LoVo (cell line): ENCODE measurements around the gene LSG1.
A peak's percentile ranks its signal among the peaks of the same experiment; 100 is the strongest.
"Not testable (repeated sequence)": the region's sequence is repeated elsewhere in the genome, so short reads cannot be mapped to it uniquely, and the experiment has no call there.

ENCODE experiments used
- DNase-seq: peaks from one replicate; pipeline ENCODE4 v3.0.0-alpha.2; 2016; ENCODE audit warnings: low spot score

The LSG1 gene

DNA sequence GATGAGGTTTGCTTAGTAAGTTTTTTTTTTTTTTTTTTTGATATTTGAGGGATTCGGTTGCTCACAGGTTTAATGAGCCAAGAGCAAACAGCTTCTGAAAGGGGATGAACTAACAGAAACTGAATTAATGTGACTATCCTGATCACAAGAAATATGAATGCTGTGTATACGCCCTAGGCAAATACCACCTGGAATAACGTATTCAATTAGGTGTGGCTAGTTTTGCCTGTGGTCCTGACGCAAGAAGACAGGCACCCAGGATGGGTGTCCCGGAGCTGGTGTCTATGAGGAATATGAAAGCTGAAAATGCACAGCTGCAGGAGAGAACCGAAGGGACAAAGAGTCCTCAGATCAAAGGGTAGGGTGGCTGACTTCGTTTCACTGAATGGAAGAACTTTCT is 14.6 kb downstream of the LSG1 start:
- no peak for DNase-seq

DNA sequence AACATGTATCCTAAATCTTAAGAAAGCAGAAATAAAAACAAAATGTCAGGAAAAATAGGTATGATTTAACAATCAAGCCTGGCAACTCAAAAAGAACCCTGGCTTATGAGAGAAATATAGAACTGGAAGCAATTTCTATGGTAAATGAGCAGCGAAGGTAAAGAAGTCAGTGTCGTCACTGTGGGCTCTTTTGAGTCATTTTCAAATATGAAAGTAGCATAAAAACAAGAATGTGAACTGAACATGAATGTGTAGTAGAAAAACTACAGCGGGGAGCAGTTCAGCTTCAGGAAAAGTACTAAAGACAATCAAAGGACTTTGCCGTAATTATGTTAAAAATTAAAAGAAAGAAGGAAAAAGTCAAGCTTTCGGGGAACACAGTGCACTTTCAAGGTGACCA is 17.5 kb downstream of the LSG1 start:
- DNase-seq: no peak

DNA sequence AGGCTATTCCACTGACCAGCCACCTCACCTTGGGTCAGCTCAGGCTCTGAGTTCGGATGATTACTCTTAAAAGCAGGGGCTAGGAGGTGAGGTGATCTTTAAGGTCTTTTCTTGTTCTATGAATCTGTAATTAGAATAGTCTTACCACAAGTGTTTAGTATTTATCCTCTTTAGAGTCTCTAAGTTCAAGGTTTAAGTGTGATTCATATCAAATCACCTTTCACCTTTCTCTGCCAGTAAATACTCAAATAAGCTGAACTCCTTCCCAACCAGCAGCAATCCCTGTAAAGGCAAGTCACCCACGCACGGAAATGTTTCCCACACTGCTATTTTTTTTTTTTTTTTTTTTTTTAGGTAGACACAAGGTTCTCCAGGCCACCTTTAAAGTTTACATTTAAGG is 24.2 kb downstream of the LSG1 start:
- DNase-seq: no peak

DNA sequence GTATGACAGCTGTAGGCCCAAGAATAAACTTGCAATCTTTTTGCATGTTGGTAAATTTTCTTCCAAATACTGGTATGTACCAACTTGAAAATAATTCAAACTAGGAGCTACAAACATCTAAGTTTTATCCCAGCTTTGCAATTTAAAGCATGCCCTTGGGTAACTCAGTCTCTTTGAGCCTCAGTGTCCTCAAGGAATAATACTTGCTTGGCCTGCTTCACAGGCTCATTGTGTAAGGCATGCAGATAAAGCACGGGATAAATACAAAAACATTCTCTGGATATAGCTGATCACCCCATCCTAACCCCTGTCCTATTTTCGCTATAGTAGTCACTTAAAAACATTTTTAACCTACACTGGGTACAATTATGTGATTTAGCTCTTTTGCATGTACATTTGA is 29.2 kb downstream of the LSG1 start:
- no peak for DNase-seq

DNA sequence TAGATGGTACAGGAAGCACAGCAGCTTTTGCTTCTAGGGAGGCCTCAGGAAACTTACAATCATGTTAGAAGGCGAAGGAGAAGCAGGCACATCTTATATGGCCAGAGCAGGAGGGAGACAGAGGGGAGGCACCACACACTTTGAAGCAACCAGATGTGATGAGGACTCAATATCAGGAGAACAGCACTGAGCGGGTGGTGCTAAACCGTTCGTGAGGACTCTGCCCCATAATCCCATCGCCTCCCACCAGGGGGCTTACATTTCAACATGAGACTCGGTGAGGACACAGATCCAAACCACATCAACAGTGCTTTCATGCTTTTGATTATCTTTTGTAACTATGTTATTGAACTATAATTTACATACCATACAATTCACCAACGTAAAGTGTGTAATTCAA is 31.2 kb downstream of the LSG1 start:
- no peak for DNase-seq

DNA sequence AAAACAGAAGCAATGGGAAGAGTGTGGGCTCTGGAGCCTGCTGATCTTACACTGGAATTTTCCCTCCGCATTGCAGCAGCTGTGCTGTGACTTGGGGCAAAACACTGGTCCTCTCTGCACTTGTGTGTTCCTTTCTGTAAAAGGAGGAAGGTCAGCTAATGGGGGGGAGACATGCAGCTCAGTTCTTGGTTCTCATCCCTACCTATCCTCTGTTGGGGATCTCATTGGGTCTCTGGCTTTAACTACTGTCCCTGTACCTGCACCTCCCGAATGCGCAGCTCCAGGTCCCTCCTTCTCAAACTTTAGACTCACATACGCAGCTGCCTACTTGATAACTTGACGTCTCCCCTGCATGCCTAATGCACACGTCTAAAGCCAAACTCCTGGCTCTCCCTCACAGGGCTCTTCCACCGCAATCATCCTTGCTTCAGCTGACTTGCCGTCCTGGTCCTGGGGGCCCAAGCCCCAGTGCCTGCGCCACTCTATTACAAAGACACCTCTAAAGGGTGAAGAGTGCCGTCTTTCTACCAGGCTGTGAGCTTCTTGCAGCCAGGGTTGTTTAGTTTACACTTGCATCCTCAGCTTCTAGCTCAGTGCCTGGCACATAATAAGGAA is 32.9 kb downstream of the LSG1 start:
- DNase-seq: no peak

DNA sequence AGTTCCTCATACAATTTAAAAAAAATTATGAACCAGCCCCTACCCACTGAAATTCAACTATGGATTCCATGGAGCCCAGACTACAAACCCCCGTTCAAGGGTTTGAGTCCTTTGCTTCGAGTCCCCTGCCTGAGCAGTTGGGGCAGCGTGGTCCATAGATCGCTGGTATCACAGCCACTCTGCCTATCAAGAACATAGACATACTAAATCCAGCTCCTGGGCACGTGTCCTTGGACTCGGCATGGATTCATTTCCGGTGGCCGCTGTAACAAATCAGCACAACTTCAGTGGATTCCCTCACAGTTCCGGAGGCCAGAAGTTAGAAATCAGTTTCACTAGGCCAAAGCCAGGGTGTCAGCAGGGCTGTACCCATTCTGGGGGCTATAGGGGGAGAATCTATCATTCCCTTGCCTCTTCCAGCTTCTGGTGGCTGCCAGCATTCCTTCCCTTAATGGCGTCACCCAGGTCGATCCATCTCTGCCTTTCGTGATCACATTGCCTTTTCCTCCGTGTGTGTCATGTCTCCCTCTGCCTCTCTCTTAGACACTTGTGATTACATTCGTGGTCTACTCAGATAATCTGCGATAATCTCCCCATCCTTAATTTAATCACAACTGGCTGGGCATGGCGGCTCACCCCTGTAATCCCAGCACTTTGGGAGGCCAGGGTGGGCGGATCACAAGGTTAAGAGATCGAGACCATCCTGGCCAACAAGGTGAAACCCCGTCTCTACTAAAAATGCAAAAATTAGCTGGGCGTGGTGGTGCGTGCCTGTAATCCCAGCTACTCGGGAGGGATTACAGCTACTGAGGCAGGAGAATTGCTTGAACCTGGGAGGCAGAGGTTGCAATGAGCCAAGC is 34.2 kb downstream of the LSG1 start:
- DNase-seq: no peak

DNA sequence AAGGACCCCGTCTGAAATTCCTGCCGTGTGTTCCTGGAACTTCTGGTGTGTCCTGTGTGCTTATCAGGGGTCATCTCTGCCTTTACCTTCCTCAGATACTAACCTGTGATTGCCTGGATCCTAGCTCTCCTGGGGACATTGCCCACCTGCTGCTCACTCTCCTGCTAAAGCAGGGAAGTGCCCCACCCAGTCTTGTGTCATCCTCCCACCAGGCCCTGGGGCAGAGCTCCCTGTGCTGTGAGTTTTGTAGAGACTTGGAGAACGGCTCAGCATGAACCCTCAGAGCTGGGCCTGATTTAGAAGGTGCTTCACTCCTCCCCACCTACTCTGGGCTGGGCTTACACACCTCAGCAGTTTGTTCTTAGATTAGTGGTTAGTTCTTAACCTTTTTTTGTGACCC is 34.9 kb downstream of the LSG1 start:
- DNase-seq: no peak

DNA sequence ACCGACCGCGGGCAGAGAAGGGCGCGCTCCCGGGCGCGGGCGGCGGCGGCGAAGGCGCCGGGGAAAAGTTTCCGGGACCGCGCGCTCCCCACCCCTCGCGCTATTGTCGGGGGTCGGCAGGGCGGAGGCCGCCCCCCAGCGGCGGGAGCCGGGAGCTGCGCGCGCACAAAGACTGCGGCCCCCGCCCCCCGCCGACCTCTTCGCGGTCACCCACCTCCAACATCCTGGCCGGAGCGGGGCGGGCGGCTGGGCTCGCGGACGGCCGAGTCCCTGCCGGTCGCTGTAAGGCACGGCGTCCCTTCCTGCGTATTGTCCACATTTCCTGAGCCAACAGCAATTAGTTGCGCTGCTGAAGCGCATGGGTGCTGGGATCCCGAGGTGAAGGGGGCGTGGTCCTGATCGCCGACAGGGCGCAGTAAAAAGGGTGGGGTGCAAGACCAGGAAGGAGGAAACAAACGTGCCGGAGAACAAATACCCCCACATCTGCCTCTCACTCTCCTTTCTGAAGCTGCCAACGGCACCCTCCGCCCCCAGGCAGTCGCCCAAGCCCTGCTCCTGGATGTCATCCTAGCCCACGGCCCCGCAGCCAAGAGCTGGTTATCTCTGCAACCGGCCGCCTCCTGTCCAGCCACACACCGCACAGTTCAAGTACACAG is 38.5 kb downstream of the LSG1 start, which contains the start of gene TMEM44:
TSS of gene TMEM44 (minus strand) at position 71 of the 656 bp plus-strand sequence. CDS start 204 bp downstream, outside the sequence.
- DNase-seq: peak; percentile 90

DNA sequence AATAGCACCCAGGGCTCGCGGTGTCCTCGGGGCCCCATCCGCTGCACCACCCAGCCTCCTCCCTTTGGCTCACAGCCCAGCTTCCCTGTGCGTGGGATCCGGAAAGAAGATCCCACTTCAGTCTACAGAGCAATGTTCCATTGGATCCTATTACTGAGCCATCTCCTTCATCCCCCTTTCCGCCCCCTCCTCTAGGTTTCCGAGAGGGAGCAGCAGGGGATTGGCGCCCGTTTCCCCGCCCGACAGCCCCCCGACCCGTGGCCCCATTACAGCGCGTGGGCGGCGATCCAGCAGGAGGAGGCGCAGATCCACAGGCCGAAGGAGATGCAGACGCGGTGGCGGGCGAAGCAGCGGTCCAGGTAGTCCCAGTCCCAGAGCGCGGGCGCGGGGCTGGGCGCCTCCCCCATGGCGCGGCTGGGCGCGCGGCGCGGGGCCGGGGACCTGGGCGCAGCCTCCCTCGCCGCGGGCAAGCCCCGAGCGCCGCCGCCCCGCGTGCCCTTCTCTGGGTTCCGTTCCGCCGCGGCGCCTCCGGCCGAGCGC is 39.1 kb downstream of the LSG1 start:
- peak; percentile 14 for DNase-seq

DNA sequence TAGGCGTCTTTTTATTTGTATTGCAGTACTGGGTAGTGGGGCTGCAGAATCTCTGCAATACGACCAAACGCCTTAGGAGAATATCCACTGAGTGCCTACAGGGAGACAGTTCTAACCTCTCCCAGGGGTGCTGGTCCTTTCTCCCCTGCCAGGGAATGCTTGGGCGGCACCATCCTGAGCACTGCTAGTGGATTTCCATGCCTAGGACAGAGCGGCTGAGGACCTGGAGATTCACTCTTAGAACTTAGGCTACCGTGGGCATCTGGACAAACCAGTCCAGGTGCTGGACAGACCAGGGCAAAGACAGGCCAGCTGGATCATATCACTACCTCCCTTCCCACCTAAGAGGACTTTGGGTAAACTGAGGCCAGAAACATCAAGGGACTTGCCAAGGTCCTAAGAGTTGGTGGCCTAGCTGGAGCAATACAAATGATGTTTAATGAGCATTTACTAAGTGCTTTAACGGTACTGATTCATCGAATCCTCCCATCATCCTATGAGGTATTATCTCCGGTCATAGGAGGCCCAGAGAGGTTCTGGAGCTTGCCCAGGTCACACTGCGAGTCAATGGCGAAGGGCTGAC is 39.7 kb downstream of the LSG1 start:
- DNase-seq: no peak

DNA sequence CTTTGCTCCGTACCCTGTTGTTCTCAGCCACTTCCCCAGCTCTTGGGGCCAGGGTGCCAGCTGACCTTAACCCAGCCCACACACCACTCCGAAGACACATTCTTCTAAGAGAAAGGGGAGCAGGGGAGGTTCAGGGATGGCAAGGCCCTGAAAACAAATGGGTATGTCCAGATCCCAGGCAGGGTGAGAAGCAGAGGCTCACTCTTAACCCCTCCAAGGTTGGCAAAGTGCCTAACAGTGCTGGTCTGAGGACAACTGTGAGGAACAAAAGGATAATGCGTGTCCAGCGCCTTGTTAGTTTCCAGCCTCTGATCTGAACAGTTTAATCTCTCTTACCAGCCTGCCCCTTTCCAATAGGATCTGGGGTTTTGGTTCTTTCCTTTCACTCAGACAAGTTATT is 40.3 kb downstream of the LSG1 start:
- DNase-seq: no peak

DNA sequence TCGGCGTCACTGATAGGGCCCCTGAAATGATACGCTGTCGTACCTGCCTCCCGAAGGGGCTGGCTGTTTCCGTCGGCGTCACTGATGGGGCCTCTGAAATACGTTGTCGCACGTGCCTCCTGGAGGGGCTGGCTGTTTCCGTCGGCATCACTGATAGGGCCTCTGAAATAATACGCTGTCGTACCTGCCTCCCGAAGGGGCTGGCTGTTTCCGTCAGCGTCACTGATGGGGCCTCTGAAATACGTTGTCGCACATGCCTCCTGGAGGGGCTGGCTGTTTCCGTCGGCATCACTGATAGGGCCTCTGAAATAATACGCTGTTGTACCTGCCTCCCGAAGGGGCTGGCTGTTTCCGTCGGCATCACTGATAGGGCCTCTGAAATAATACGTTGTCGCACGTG is 41.3 kb downstream of the LSG1 start:
- DNase-seq: not testable (repeated sequence)

DNA sequence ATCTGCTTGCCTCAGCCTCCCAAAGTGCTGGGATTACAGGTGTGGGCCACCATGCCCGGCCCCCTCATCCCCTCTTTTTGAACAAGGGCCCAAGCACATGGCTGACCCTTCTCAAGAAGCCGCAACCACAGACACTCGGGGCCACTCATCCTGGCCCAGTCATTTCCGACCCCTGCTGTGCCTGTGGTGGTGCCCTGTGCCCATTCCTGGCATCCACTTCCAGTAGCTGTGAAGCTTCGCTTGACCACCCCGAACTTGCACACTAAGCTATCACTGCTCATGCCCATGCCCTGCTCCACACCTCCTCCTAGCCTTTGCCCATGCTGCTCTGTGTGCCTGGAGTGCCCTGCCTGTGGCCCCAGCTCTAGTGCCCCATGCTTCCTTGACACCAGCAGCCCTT is 47.0 kb downstream of the LSG1 start:
- DNase-seq: no peak

DNA sequence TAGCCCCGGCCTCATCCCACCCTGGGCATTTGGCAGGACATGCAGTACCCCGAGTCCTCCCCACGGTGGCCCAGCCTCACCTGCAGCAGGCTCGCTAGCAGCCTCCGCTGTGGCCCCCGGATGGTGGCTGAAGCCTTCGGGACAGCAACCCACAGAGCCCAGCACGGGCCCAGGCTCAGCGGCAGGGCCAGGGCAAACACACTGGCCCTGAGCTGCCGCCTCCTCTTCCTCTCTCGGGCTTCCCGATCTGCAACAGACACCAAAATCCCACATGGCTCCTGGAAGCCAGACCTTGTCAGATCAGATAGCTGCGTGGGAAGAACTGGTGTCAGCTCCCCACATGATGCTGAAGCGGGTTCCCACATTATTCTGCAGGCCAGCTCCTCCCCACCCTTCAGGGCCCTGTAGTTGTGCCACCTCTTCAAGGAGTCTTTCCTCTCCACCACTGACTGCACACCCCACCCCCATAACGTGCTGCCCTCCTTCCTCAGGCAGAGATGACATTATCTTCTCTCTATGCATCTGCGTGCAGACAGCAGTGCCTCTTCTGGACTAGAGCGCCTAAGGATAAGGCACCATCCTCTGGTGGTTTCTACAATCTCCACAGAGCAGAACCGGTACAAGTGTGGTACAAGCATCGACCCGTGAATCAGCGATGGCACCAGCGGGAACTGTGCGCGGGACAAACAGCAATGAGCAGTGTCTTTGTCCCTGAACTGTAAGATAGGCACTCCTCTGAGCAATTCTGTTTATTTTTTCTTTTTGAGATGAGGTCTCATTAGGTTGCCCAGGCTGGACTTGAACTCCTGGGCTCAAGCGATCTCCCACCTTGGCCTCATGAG is 48.3 kb downstream of the LSG1 start:
- no peak for DNase-seq

DNA sequence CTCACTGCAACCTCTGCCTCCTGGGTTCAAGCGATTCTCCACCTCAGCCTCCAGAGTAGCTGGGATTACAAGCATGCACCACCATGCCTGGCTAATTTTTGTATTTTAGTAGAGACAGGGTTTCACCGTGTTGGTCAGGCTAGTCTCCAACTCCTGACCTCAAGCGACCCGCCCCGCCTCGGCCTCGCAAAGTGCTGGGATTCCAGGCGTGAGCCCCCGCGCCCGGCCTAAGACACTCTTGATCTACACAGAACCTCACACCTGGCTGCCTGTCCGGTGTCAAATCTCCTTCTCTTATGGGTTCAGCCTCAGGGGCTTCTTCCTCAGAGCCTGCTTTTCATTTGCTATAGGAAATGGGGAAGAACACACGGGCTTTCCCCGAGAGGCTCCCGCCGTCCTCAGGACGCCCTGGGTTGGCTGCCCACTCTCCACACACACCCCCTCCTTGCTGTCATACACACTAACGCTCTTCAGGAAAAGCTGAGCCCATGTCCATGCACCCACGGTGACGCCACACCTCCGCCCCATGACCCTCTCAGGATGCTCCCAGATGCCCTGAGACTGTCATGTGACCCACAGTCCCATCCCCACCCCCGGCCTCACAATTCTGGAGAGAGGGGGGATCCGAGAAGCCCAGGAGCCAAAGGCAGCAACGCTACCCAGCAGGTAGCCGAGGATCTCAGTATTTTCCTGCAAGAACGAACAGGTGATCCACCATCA is 49.2 kb downstream of the LSG1 start:
- DNase-seq: no peak

DNA sequence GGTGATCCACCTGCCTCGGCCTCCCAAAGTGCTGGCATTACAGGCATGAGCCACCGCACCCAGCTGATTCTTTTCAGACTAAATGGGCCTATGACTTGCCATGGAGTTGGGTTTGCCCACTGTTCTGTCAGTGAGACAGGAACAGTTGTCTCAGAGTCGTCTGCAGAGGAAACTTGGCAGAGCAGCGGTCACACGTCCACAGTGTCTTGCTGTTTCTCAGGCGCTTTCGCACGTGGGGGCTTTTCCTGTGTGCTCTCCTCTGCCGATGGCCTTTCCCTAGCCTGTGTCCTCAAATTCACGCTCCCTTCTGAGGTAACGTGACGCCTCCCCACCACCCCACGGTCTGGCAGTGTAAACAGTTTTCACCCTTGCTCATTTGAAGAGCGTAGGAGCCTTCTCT is 50.0 kb downstream of the LSG1 start:
- DNase-seq: no peak

DNA sequence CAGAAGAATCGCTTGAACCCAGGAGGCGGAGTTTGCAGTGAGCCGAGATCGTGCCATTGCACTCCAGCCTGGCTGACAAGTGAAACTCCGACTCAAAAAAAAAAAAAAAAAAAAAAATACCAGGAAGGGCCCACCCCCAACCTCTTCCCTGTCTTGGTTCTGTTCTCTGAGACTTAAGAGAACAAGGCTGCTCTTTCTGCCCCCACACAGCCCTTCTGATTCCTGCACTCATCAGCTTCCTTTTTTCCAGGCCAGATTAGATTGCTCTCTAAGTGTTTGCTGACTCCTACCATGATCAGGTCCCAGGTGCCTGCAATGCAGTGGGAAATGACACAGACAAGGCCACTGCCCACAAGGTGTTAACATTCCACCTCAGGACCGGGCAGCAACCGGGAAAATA is 51.8 kb downstream of the LSG1 start:
- DNase-seq: no peak

DNA sequence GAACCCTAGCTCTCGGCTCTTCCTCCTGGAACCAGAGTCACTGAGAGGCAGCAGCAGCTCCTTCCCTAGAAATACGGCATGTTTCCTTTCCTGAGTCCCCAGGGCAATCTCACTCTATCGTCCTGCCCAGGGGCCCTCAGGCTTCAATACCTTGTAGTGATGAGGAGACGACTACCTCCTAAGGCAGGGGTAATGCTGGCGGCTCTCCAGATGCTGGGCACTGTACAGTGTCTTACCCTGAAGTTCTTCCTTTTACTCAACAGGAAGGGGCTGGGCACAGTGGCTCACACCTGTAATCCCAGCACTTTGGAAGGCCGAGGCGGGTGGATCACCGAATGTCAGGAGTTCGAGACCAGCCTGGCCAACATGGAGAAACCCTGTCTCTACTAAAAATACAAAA is 52.2 kb downstream of the LSG1 start:
- no peak for DNase-seq

DNA sequence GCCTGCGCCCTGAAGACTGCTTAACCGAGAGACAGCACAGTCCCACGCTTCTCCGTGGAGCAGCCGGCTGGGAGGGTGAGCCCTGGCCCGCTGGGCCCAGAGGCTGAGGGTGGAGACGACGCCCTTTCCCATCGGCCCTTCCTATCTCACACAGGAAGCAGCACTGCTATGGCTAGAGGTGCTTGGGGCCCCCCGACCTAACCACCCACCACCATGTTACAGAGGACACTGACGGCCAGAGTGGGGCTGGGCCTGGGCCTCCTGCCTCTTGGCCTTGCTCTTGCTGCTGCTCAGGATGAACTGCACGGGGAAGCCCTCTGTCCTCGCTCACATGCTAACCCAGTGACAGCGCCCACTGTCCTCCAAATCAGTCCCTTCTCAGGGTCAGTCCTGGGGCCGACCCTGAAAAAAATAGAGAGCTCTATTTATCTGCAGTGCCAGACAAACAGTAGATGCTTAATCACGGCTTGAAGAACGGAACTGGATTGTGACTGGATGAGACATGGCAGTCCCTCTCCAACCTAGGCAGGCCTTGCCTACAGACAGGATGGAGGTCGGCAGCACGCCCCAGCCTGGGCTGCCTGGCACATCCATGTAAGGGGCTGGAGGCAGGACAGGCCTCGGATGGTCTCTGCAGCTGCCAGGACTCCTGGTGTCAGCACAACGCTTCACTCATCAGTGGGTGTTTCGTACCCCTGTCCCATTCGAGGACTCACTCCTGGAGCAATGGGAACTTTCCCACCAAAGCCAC is 53.0 kb downstream of the LSG1 start:
- DNase-seq: no peak
